HCT116 (cell line): ENCODE results near the gene PPP1R14B. TPM values are rescaled to one million over a fixed set of nuclear protein-coding genes. Genes with fewer than 3 reads are reported as not detected.

ENCODE experiments used
- ATAC-seq: fragments of 200-7000 bp; cut with Tn5 transposase; 2 replicates; pipeline ENCODE4 v1.9.1; 2020; ENCODE audit warnings: mild to moderate bottlenecking, moderate library complexity
- BruUV-seq: library from RNA; stranded (reverse); fragments of 400-500 nt; replicated peaks from 2 replicates; lab custom pipeline; 2021; lab: Mats Ljungman, UMichigan
- CTCF ChIA-PET: fragments of 300-600 bp; sonication (Branson Sonifier 250); formaldehyde crosslinking; loops from one replicate; lab custom pipeline; 2021; ENCODE audit warnings: antibody characterized with exemption; lab: Charles Lee
- POLR2A ChIA-PET: fragments of 300-600, 350-600 bp; sonication (Branson Sonifier 250); formaldehyde crosslinking; loops from one replicate; lab custom pipeline; 2021; ENCODE audit warnings: antibody characterized with exemption; lab: Charles Lee
- RAD21 ChIA-PET, 2 experiments: fragments of 300-600 bp; sonication (Branson Sonifier 250); formaldehyde crosslinking; loops; one replicate each; lab custom pipeline; 2023; ENCODE audit warnings: low total read pairs in 2 of 2; ENCODE audit not compliant: uncharacterized antibody in 2 of 2, unreplicated experiment in 2 of 2, low non-redundant PET in 1 of 2; lab: Charles Lee
- DNase-seq: peaks from one replicate; pipeline ENCODE4 v3.0.0-alpha.2; 2010; ENCODE audit warnings: low read depth, low spot score
- H2AFZ ChIP-seq: fragments of 200-600 bp; shearing (Covaris generic), sonication (generic); 2 replicates; pipeline ENCODE4 v1.6.1; 2017; ENCODE audit warnings: low read depth, mixed run types, mixed read lengths, antibody characterized with exemption, low read length; ENCODE audit not compliant: poor library complexity, severe bottlenecking
- H3K27ac ChIP-seq: 2 replicates; pipeline ENCODE4 v1.5.1; 2012; ENCODE audit warnings: low read depth, low read length
- H3K27me3 ChIP-seq: fragments of 200-600 bp; sonication (generic); 2 replicates; pipeline ENCODE4 v1.6.1; 2016; ENCODE audit warnings: mixed run types, low read length, mixed read lengths; ENCODE audit not compliant: insufficient read depth
- H3K36me3 ChIP-seq, 2 experiments: fragments of 200-500 bp in 1 of 2; fragments of 200-600 bp in 1 of 2; sonication (Bioruptor generic) in 1 of 2; sonication (generic) in 1 of 2; 2 replicates each; pipeline versions ENCODE4 v1.5.1 to v1.6.1; 2014 to 2016; ENCODE audit warnings: low read length in 2 of 2, inconsistent platforms in 1 of 2, mixed read lengths in 1 of 2, mixed run types in 1 of 2; ENCODE audit not compliant: insufficient read depth in 2 of 2, control insufficient read depth in 1 of 2
- H3K4me1 ChIP-seq, 2 experiments: fragments of 200-600 bp in 1 of 2; sonication (generic) in 1 of 2; 2 replicates each; pipeline versions ENCODE4 v1.5.1 to v1.6.1; 2012 to 2017; ENCODE audit warnings: low read length in 2 of 2, inconsistent platforms in 1 of 2, mild to moderate bottlenecking in 1 of 2, mixed read lengths in 1 of 2, mixed run types in 1 of 2, moderate library complexity in 1 of 2; ENCODE audit not compliant: insufficient read depth in 2 of 2, control insufficient read depth in 1 of 2
- H3K4me2 ChIP-seq: fragments of 200-600 bp; sonication (generic); 2 replicates; pipeline ENCODE4 v1.6.1; 2017; ENCODE audit warnings: mixed run types, low read length, mixed read lengths
- H3K4me3 ChIP-seq, 2 experiments: fragments of 200-600 bp in 1 of 2; sonication (generic) in 1 of 2; replicated peaks in 1 of 2; 2 replicates each; pipeline ENCODE4 v1.5.1; 2011 to 2016; ENCODE audit warnings: low read length in 2 of 2, control low read depth in 1 of 2, low read depth in 1 of 2, mild to moderate bottlenecking in 1 of 2, mixed read lengths in 1 of 2, mixed run types in 1 of 2
- H3K79me2 ChIP-seq: fragments of 200-600 bp; sonication (generic); 2 replicates; pipeline ENCODE4 v1.6.1; 2017; ENCODE audit warnings: mild to moderate bottlenecking, mixed run types, low read length, moderate library complexity, mixed read lengths; ENCODE audit not compliant: insufficient read depth
- H3K9ac ChIP-seq: fragments of 200-600 bp; sonication (generic); 2 replicates; pipeline ENCODE4 v1.6.1; 2016; ENCODE audit warnings: low read length, mixed read lengths
- H3K9me2 ChIP-seq: fragments of 200-600 bp; sonication (generic), shearing (Covaris generic); 2 replicates; pipeline ENCODE4 v1.6.1; 2017; ENCODE audit warnings: mixed run types, mild to moderate bottlenecking, moderate library complexity; ENCODE audit not compliant: insufficient read depth
- H3K9me3 ChIP-seq, 2 experiments: fragments of 200-500 bp in 1 of 2; fragments of 200-600 bp in 1 of 2; sonication (Bioruptor generic) in 1 of 2; sonication (generic) in 1 of 2; 2 replicates each; pipeline ENCODE4 v1.6.1; 2014 to 2017; ENCODE audit warnings: low read length in 2 of 2, mixed read lengths in 2 of 2, inconsistent platforms in 1 of 2, low read depth in 1 of 2, mild to moderate bottlenecking in 1 of 2, mixed run types in 1 of 2, moderate library complexity in 1 of 2; ENCODE audit not compliant: control insufficient read depth in 1 of 2, insufficient read depth in 1 of 2
- H4K20me1 ChIP-seq: fragments of 200-600 bp; sonication (generic), shearing (Covaris generic); 2 replicates; pipeline ENCODE4 v1.6.1; 2017; ENCODE audit warnings: mixed run types, mild to moderate bottlenecking, moderate library complexity; ENCODE audit not compliant: insufficient read depth
- ATF3 ChIP-seq: IDR thresholded peaks from 2 replicates; pipeline ENCODE4 v1.6.1; 2012
- CBX3 ChIP-seq: IDR thresholded peaks from 2 replicates; pipeline ENCODE4 v1.6.1; 2012; ENCODE audit warnings: low read depth
- CTCF ChIP-seq, 3 experiments: fragments of 200-600 bp in 1 of 3; sonication (generic) in 1 of 3; IDR thresholded peaks in 2 of 3; conservative IDR thresholded peaks in 1 of 3; 2 replicates each; pipeline ENCODE4 v1.5.1; 2012 to 2017; ENCODE audit warnings: low read depth in 2 of 3, low read length in 2 of 3, antibody characterized with exemption in 1 of 3, borderline replicate concordance in 1 of 3, control low read depth in 1 of 3, mild to moderate bottlenecking in 1 of 3, mixed read lengths in 1 of 3, mixed run types in 1 of 3, moderate library complexity in 1 of 3; ENCODE audit not compliant: insufficient read depth in 1 of 3
- EGR1 ChIP-seq: IDR thresholded peaks from 2 replicates; pipeline ENCODE4 v1.6.1; 2012; ENCODE audit warnings: low read depth
- ELF1 ChIP-seq: IDR thresholded peaks from 2 replicates; pipeline ENCODE4 v1.6.1; 2012; ENCODE audit warnings: low read depth, borderline replicate concordance
- EZH2 ChIP-seq: fragments of 200-600 bp; sonication (generic); IDR thresholded peaks from 2 replicates; pipeline ENCODE4 v1.6.1; 2017; ENCODE audit warnings: antibody characterized with exemption, mixed run types
- EZH2phosphoT487 ChIP-seq: fragments of 200-600 bp; IDR thresholded peaks from 2 replicates; pipeline ENCODE4 v1.6.1; 2018; ENCODE audit warnings: antibody characterized with exemption, borderline replicate concordance
- MAX ChIP-seq: IDR thresholded peaks from 2 replicates; pipeline ENCODE4 v1.6.1; 2012
- POLR2A ChIP-seq: IDR thresholded peaks from 2 replicates; pipeline ENCODE4 v1.7.0; 2011; ENCODE audit warnings: borderline replicate concordance; ENCODE audit not compliant: insufficient read depth, insufficient read length; ENCODE audit errors: extremely low read depth
- POLR2AphosphoS5 ChIP-seq: IDR thresholded peaks from 2 replicates; pipeline ENCODE4 v1.6.1; 2011; ENCODE audit warnings: mild to moderate bottlenecking, low read depth, low read length, moderate library complexity
- RAD21 ChIP-seq: IDR thresholded peaks from 2 replicates; pipeline ENCODE4 v1.6.1; 2012; ENCODE audit warnings: low read depth, mild to moderate bottlenecking
- REST ChIP-seq: IDR thresholded peaks from 2 replicates; pipeline ENCODE4 v1.6.1; 2012; ENCODE audit warnings: low read depth
- SIN3A ChIP-seq: IDR thresholded peaks from 2 replicates; pipeline ENCODE4 v1.6.1; 2012; ENCODE audit warnings: low read depth
- SP1 ChIP-seq: IDR thresholded peaks from 2 replicates; pipeline ENCODE4 v1.6.1; 2012; ENCODE audit warnings: low read depth
- SRF ChIP-seq: IDR thresholded peaks from 2 replicates; pipeline ENCODE4 v1.6.1; 2012; ENCODE audit warnings: low read depth
- TCF7L2 ChIP-seq: IDR thresholded peaks from 2 replicates; pipeline ENCODE4 v1.7.0; 2011; ENCODE audit warnings: borderline replicate concordance, inconsistent platforms; ENCODE audit not compliant: insufficient read depth, insufficient read length; ENCODE audit errors: extremely low read depth
- YY1 ChIP-seq: IDR thresholded peaks from 2 replicates; pipeline ENCODE4 v1.6.1; 2011; ENCODE audit warnings: low read length, low read depth, moderate library complexity, mild to moderate bottlenecking; ENCODE audit not compliant: insufficient replicate concordance; ENCODE audit errors: extremely low read depth
- ZBTB33 ChIP-seq: IDR thresholded peaks from 2 replicates; pipeline ENCODE4 v1.6.1; 2011; ENCODE audit warnings: mild to moderate bottlenecking, low read length, moderate library complexity; ENCODE audit not compliant: insufficient replicate concordance; ENCODE audit errors: extremely low read depth
- ZFX ChIP-seq: fragments of 450-650 bp; IDR thresholded peaks from 2 replicates; pipeline ENCODE4 v1.6.1; 2017
- ZNF274 ChIP-seq: fragments of 200-500 bp; sonication (Bioruptor generic); IDR thresholded peaks from 2 replicates; pipeline ENCODE4 v1.6.1; 2014; ENCODE audit warnings: mild to moderate bottlenecking, low read depth, low read length, inconsistent platforms
- intact Hi-C: fragments of 100-400 bp; cut with micrococcal nuclease; formaldehyde crosslinking; loops from 2 replicates; pipeline ENCODE4 v1.10.0; 2022
- total RNA-seq: library from RNA; stranded (reverse); gene quantifications from one replicate; pipeline ENCODE4 v1.2.1, GENCODE V29; 2021; ENCODE audit not compliant: unreplicated experiment

Gene PPP1R14B
- total RNA-seq, 1 experiment from 2014 or later, result 332 TPM

GRCh38 chr11:64275841-64276240 lies 29.1 kb upstream of the PPP1R14B start:
- ATAC-seq (no peak), DNase-seq (no peak)
- no peaks in the 10 kb centered on the region for H3K27me3 ChIP-seq
- CTCF ChIA-PET, result no interaction called here
- POLR2A ChIA-PET, result no interaction called here
- no TSS peak for BruUV-seq
- H3K4me3 ChIP-seq, result no peak overlapping the region
- no peak overlapping the region for H3K27ac ChIP-seq
- H3K36me3 ChIP-seq, result no peaks in the 10 kb centered on the region; a peak in 1 of 4 replicates
- intact Hi-C loops, result no loop called here
- no peak overlapping the region for H2AFZ ChIP-seq
- H3K9me2 ChIP-seq, result no peaks in the 10 kb centered on the region
- peaks cover 6 to 9% of the 10 kb centered on the region in 2 experiments; a peak in 2 of 4 replicates for H3K4me1 ChIP-seq
- no peak overlapping the region for H3K9ac ChIP-seq
- H3K79me2 ChIP-seq, result peaks cover 8% of the 10 kb centered on the region; the same call in 1 of the 2 replicates
- H4K20me1 ChIP-seq, result no peaks in the 10 kb centered on the region
- RAD21 ChIA-PET, result no interaction called here
- no peak for TF ChIP-seq RAD21
- no peak for TF ChIP-seq ELF1
- no peak for TF ChIP-seq POLR2AphosphoS5
- TF ChIP-seq REST, result no peak
- no peak for TF ChIP-seq YY1
- TF ChIP-seq EZH2phosphoT487, result no peak
- no peak for TF ChIP-seq CTCF (IDR thresholded peaks at IDR 0.05 in 2 of 3, conservative IDR thresholded peaks at IDR 0.05 in 1 of 3; ENCODE audit: borderline replicate concordance in 1 of 3, insufficient read depth in 1 of 3, low read depth in 2 of 3, low read length in 2 of 3)
- no peak for TF ChIP-seq SP1
- TF ChIP-seq CBX3, result no peak
- no peak for TF ChIP-seq ZBTB33
- TF ChIP-seq TCF7L2, result no peak
- no peak for TF ChIP-seq EGR1
- TF ChIP-seq ZFX, result no peak
- TF ChIP-seq ATF3, result no peak
- no peak for TF ChIP-seq ZNF274
- no peak for TF ChIP-seq MAX
- TF ChIP-seq SIN3A, result no peak
- TF ChIP-seq SRF, result no peak
- TF ChIP-seq EZH2, result no peak
- TF ChIP-seq POLR2A, result no peak
- H3K4me2 ChIP-seq, result no peak overlapping the region
- H3K9me3 ChIP-seq, result no peaks in the 10 kb centered on the region
